CD14-positive monocyte (primary cell): ENCODE data around the gene PTGR1. TPM values are rescaled to one million over a fixed set of nuclear protein-coding genes. Genes with fewer than 3 reads are reported as not detected.

Experiments used
- DNase-seq, 3 donors: peaks; one replicate each; pipeline ENCODE4 v3.0.0-alpha.2; 2011 to 2022
- H2AFZ ChIP-seq: 2 replicates; pipeline ENCODE4 v1.6.0; 2012; ENCODE audit warnings: mild to moderate bottlenecking, low read depth, low read length, inconsistent platforms; ENCODE audit not compliant: insufficient read depth, poor library complexity, severe bottlenecking
- H3K27ac ChIP-seq, 2 donors: 1 replicate in 1 of 2; 2 replicates in 1 of 2; pipeline ENCODE4 v1.5.1; 2012 to 2013; ENCODE audit warnings: low read length in 2 of 2, control low read depth in 1 of 2, inconsistent platforms in 1 of 2, low read depth in 1 of 2, mild to moderate bottlenecking in 1 of 2
- H3K27me3 ChIP-seq, 2 donors: one replicate each; pipeline versions ENCODE4 v1.6.0 to v1.6.1; 2011 to 2013; ENCODE audit warnings: low read length in 2 of 2; ENCODE audit not compliant: control insufficient read depth in 2 of 2, insufficient read depth in 2 of 2
- H3K36me3 ChIP-seq, 2 donors: replicated peaks in 1 of 2; 1 replicate in 1 of 2; 2 replicates in 1 of 2; pipeline versions ENCODE4 v1.5.1 to v1.6.1; 2012 to 2013; ENCODE audit warnings: low read length in 2 of 2, control low read depth in 1 of 2, inconsistent platforms in 1 of 2, mild to moderate bottlenecking in 1 of 2; ENCODE audit not compliant: insufficient read depth in 2 of 2, control insufficient read depth in 1 of 2
- H3K4me1 ChIP-seq, 2 donors: 1 replicate in 1 of 2; 2 replicates in 1 of 2; pipeline versions ENCODE4 v1.5.1 to v1.6.1; 2012 to 2013; ENCODE audit warnings: low read length in 2 of 2, control low read depth in 1 of 2, inconsistent platforms in 1 of 2, mild to moderate bottlenecking in 1 of 2, moderate library complexity in 1 of 2; ENCODE audit not compliant: insufficient read depth in 2 of 2, control insufficient read depth in 1 of 2
- H3K4me2 ChIP-seq: replicated peaks from 2 replicates; pipeline ENCODE3; 2012; ENCODE audit warnings: low read length, moderate library complexity, mild to moderate bottlenecking; ENCODE audit not compliant: poor library complexity, severe bottlenecking; ENCODE audit errors: extremely low read depth
- H3K4me3 ChIP-seq, 3 experiments: fragments of 200-600 bp in 1 of 3; sonication (generic) in 1 of 3; replicated peaks in 1 of 3; 1 replicate in 2 of 3; 2 replicates in 1 of 3; pipeline ENCODE4 v1.5.1; 2011 to 2013; ENCODE audit warnings: low read length in 3 of 3, mild to moderate bottlenecking in 3 of 3, control low read depth in 2 of 3, low read depth in 2 of 3, inconsistent platforms in 1 of 3, moderate library complexity in 1 of 3
- H3K79me2 ChIP-seq: 2 replicates; pipeline ENCODE4 v1.6.0; 2012; ENCODE audit warnings: mild to moderate bottlenecking, control low read depth, inconsistent platforms, low read length, moderate library complexity; ENCODE audit not compliant: insufficient read depth
- H3K9ac ChIP-seq: 2 replicates; pipeline ENCODE4 v1.6.0; 2017; ENCODE audit warnings: low read length, mild to moderate bottlenecking; ENCODE audit not compliant: insufficient read depth, poor library complexity, severe bottlenecking
- H3K9me3 ChIP-seq, 2 donors: replicated peaks in 1 of 2; 1 replicate in 1 of 2; 2 replicates in 1 of 2; pipeline versions ENCODE4 v1.5.1 to v1.6.1; 2012 to 2013; ENCODE audit warnings: low read length in 2 of 2, control low read depth in 1 of 2; ENCODE audit not compliant: control insufficient read depth in 1 of 2, insufficient read depth in 1 of 2
- H4K20me1 ChIP-seq: 2 replicates; pipeline ENCODE4 v1.6.0; 2012; ENCODE audit warnings: mild to moderate bottlenecking, low read length, control low read depth, moderate library complexity; ENCODE audit not compliant: insufficient read depth
- H3K27ac Mint-ChIP-seq, 7 donors: one replicate each; pipeline ENCODE4 v1.8.0; 2020; ENCODE audit warnings: mild to moderate bottlenecking in 7 of 7, mixed read lengths in 7 of 7, moderate library complexity in 6 of 7, inconsistent platforms in 2 of 7
- H3K27me3 Mint-ChIP-seq, 3 donors: one replicate each; pipeline ENCODE4 v1.8.0; 2021 to 2022; ENCODE audit warnings: low read depth in 3 of 3, mild to moderate bottlenecking in 3 of 3, mixed read lengths in 3 of 3, moderate library complexity in 3 of 3, inconsistent platforms in 1 of 3
- H3K36me3 Mint-ChIP-seq, 2 donors: one replicate each; pipeline ENCODE4 v1.8.0; 2020; ENCODE audit warnings: mixed read lengths in 2 of 2, inconsistent platforms in 1 of 2, mild to moderate bottlenecking in 1 of 2
- H3K4me1 Mint-ChIP-seq: one replicate; pipeline ENCODE4 v1.8.0; 2020; ENCODE audit warnings: mild to moderate bottlenecking, mixed read lengths
- H3K4me3 Mint-ChIP-seq, 2 donors: one replicate each; pipeline ENCODE4 v1.8.0; 2020; ENCODE audit warnings: mild to moderate bottlenecking in 2 of 2, mixed read lengths in 2 of 2, moderate library complexity in 1 of 2
- H3K9me3 Mint-ChIP-seq, 7 donors: one replicate each; pipeline ENCODE4 v1.8.0; 2020 to 2022; ENCODE audit warnings: mixed read lengths in 7 of 7, mild to moderate bottlenecking in 6 of 7, moderate library complexity in 6 of 7, inconsistent platforms in 2 of 7
- CTCF ChIP-seq: fragments of 200-600 bp; IDR thresholded peaks from one replicate; pipeline ENCODE4 v1.8.0; 2022; ENCODE audit warnings: antibody characterized with exemption, mild to moderate bottlenecking
- whole genome bisulfite sequencing: methylation state at CpG from one replicate; pipeline ENCODE4 v1.1.5; 2013; ENCODE audit warnings: missing lambda C conversion rate; ENCODE audit not compliant: insufficient coverage; 5-methylcytosine and 5-hydroxymethylcytosine counted together
- intact Hi-C, 2 donors: fragments of 100-400 bp; cut with micrococcal nuclease; formaldehyde crosslinking; loops; one replicate each; pipeline versions ENCODE4 v1.15.0 to v1.15.1; 2023
- polyA plus RNA-seq, 3 donors: library from polyadenylated mRNA; depleted of rRNA in 1 of 3; unstranded in 2 of 3; stranded (reverse) in 1 of 3; fragments of 300-500 nt in 2 of 3; fragments of >200 nt in 1 of 3; fragmentation: Illumina TruSeq in 2 of 3; gene quantifications; 1 replicate in 2 of 3; 2 replicates in 1 of 3; pipeline ENCODE4 v1.2.3, GENCODE V29; 2012 to 2021

PTGR1 gene
- polyA plus RNA-seq, 3 donors, result 0.41 to 1.1 (median 0.68) TPM

- TF ChIP-seq CTCF, result no peak
- Histone ChIP-seq H2AFZ (no peak overlapping the region), H3K27ac (no peak overlapping the region), H3K27me3 (no peaks in the 10 kb centered on the region), H3K9ac (no peak overlapping the region), H4K20me1 (no peaks in the 10 kb centered on the region), H3K4me1 (no peaks in the 10 kb centered on the region), H3K79me2 (no peaks in the 10 kb centered on the region), H3K4me2 (no peak overlapping the region), H3K9me3 (peaks cover 26 to 62% of the 10 kb centered on the region in 2 donors), H3K36me3 (no peaks in the 10 kb centered on the region), H3K4me3 (no peak overlapping the region)
- intact Hi-C loops, result no loop called here
- no peak overlapping the region for H3K4me3 Mint-ChIP-seq
- H3K36me3 Mint-ChIP-seq, result peaks cover 0 to 3% of the 10 kb centered on the region in 2 donors
- DNase-seq, result no peak
- no CpG with 5 or more reads among the region's 2 CpGs for WGBS
- H3K27me3 Mint-ChIP-seq, result no peaks in the 10 kb centered on the region
- peaks cover 4% of the 10 kb centered on the region for H3K4me1 Mint-ChIP-seq
- H3K9me3 Mint-ChIP-seq, result peaks cover 33 to 64% (median 54%) of the 10 kb centered on the region in 7 donors
- H3K27ac Mint-ChIP-seq, result no peak overlapping the region
Measured at GRCh38 chr9:111548623-111549022, 50.8 kb downstream of the PTGR1 start.

GRCh38 chr9:111542497-111543254, 56.8 kb downstream of the PTGR1 start:
- no peaks in the 10 kb centered on the region for H4K20me1 ChIP-seq
- H3K79me2 ChIP-seq, result no peaks in the 10 kb centered on the region
- Mint-ChIP-seq H3K9me3 (peaks cover 36 to 91% (median 83%) of the 10 kb centered on the region in 7 donors), H3K36me3 (peaks cover 0 to 3% of the 10 kb centered on the region in 2 donors), H3K27ac (no peak overlapping the region), H3K27me3 (peaks cover 0 to 2% (median 0%) of the 10 kb centered on the region in 3 donors), H3K4me1 (no peaks in the 10 kb centered on the region), H3K4me3 (no peak overlapping the region)
- intact Hi-C loops, result no loop called here
- H2AFZ ChIP-seq, result no peak overlapping the region
- H3K36me3 ChIP-seq, result no peaks in the 10 kb centered on the region
- no peak overlapping the region for H3K4me3 ChIP-seq
- no peak overlapping the region for H3K27ac ChIP-seq
- no peaks in the 10 kb centered on the region for H3K27me3 ChIP-seq
- WGBS, result 100% methylated on average over 2 of the region's 11 CpGs
- no peak for TF ChIP-seq CTCF
- DNase-seq, result no peak
- peaks cover 47 to 90% of the 10 kb centered on the region in 2 donors for H3K9me3 ChIP-seq
- no peak overlapping the region for H3K9ac ChIP-seq
- no peaks in the 10 kb centered on the region for H3K4me1 ChIP-seq
- H3K4me2 ChIP-seq, result no peak overlapping the region
